HG03039 (cell line): Measurements from ENCODE around the gene LRP4.

ENCODE experiments used
- ATAC-seq: cut with Tn5 transposase; IDR thresholded peaks from one replicate; pipeline ENCODE4 v1.9.1; 2021; ENCODE audit warnings: mild to moderate bottlenecking, moderate library complexity; ENCODE audit not compliant: unreplicated experiment

LRP4 gene

GRCh38 chr11:46855863-46856262 is 62.5 kb downstream of the LRP4 start:
- no peak for ATAC-seq

GRCh38 chr11:46855167-46855566 is 63.2 kb downstream of the LRP4 start:
- no peak for ATAC-seq

- no peak for ATAC-seq
Observed at GRCh38 chr11:46850829-46851380, 67.4 kb downstream of the LRP4 start.

GRCh38 chr11:46849631-46850030 is 68.7 kb downstream of the LRP4 start:
- no peak for ATAC-seq

- peak; percentile 2 for ATAC-seq
Observed at GRCh38 chr11:46846510-46846830, 71.9 kb downstream of the LRP4 start.

GRCh38 chr11:46845740-46846509 is 72.4 kb downstream of the LRP4 start, which contains the start of gene CKAP5:
Gene CKAP5 (minus strand): TSS chr11:46846280. CDS start chr11:46821231, 25,049 bp downstream.
- ATAC-seq, result peak; percentile 88

- ATAC-seq, result peak; percentile 17
Observed at GRCh38 chr11:46845440-46845739, 73.0 kb downstream of the LRP4 start.

- no peak for ATAC-seq
Observed at GRCh38 chr11:46840116-46840515, 78.2 kb downstream of the LRP4 start.

GRCh38 chr11:46838501-46838900 is 79.8 kb downstream of the LRP4 start:
- ATAC-seq, result no peak

GRCh38 chr11:46837860-46838259 is 80.5 kb downstream of the LRP4 start:
- ATAC-seq, result no peak

- ATAC-seq, result no peak
Observed at GRCh38 chr11:46836870-46837269, 81.5 kb downstream of the LRP4 start.

GRCh38 chr11:46836431-46836830 is 81.9 kb downstream of the LRP4 start:
- ATAC-seq, result no peak

GRCh38 chr11:46835897-46836296 is 82.5 kb downstream of the LRP4 start:
- ATAC-seq, result no peak

- no peak for ATAC-seq
Observed at GRCh38 chr11:46834821-46835220, 83.5 kb downstream of the LRP4 start.

GRCh38 chr11:46832511-46833214 is 85.7 kb downstream of the LRP4 start:
- ATAC-seq, result no peak

GRCh38 chr11:46827995-46828394 is 90.4 kb downstream of the LRP4 start:
- ATAC-seq, result no peak

- peak; percentile 99 for ATAC-seq
Observed at GRCh38 chr11:46826310-46827044, 91.9 kb downstream of the LRP4 start.

GRCh38 chr11:46808799-46809431 is 109.4 kb downstream of the LRP4 start:
- ATAC-seq, result no peak
